Measurements from ENCODE around the gene PYGO2. TPM values are rescaled to one million over a fixed set of nuclear protein-coding genes. Genes with fewer than 3 reads are reported as not detected.
"Not testable (repeated sequence)": the region's sequence is repeated elsewhere in the genome, so short reads cannot be mapped to it uniquely, and the experiment has no call there.

The PYGO2 gene
- polyA plus RNA-seq, 1 experiment: 19.3 TPM

DNA sequence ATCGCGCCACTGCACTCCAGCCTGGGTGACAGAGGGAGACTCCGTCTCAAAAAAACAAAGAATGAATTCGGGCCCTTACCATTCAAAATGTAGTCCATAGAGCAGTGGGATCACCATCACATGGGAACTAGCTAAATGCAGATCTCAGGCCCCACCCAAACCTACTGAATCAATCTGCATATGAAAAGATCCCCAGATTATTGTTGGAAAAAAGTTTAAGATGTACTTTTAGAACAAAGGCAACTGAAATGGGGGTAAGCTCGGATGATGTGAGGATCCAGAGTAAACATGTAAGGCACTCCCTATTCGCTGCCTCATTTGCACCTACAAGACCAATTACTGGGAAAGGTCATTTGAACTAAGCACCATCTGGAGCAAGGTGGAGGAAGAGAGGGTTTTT, 20.8 kb upstream of the PYGO2 start:
- Histone ChIP-seq H3K27me3 (ENCODE audit: control insufficient read depth, insufficient read depth, low read length) (no peaks in the 10 kb centered on the region), H3K4me3 (ENCODE audit: low read depth, low read length) (peak overlapping the region; percentile 50), H3K27ac (ENCODE audit: low read depth, low read length) (no peak overlapping the region), H3K9me3 (ENCODE audit: control insufficient read depth, insufficient read depth, low read length) (no peaks in the 10 kb centered on the region)
- CTCF ChIA-PET: interaction anchor here (1.1 to 3.3 kb wide), 4 partner anchors 13 to 656 kb away, joined by 3 to 27 read pairs (median 7); no protein-coding TSS in a partner anchor
- no peak for DNase-seq (ENCODE audit: low read depth, low spot score)
- POLR2A ChIA-PET: interaction anchor here (0.6 kb wide), 1 partner anchor 13 kb away, joined by 3 read pairs; no protein-coding TSS in a partner anchor
- TF ChIP-seq, protein P1, sequence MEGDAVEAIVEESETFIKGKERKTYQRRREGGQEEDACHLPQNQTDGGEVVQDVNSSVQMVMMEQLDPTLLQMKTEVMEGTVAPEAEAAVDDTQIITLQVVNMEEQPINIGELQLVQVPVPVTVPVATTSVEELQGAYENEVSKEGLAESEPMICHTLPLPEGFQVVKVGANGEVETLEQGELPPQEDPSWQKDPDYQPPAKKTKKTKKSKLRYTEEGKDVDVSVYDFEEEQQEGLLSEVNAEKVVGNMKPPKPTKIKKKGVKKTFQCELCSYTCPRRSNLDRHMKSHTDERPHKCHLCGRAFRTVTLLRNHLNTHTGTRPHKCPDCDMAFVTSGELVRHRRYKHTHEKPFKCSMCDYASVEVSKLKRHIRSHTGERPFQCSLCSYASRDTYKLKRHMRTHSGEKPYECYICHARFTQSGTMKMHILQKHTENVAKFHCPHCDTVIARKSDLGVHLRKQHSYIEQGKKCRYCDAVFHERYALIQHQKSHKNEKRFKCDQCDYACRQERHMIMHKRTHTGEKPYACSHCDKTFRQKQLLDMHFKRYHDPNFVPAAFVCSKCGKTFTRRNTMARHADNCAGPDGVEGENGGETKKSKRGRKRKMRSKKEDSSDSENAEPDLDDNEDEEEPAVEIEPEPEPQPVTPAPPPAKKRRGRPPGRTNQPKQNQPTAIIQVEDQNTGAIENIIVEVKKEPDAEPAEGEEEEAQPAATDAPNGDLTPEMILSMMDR (IDR thresholded peaks at IDR 0.05; ENCODE audit: low read depth, low read length): no peak

DNA sequence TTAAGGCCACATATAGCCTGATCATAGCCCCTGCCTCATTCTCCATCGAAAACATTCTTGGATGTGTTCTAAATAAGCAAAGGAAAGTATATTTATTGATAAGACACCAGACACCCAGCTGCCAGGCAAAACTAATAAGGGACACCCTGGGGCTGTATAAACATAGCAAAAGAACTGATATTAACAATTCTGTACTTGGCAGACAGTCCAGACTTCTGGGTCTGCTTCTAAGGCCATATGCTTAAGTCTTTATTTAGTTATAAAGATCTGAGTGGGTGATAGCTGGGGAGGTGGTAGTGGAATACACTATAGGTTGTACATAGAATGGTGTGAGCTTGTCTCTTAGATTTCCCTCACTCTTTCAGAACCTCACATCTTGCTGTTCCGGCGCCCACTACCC, 16.8 kb upstream of the PYGO2 start:
- H3K9me3 ChIP-seq (ENCODE audit: control insufficient read depth, insufficient read depth, low read length): no peaks in the 10 kb centered on the region
- no peak overlapping the region for H3K27ac ChIP-seq (ENCODE audit: low read depth, low read length)
- TF ChIP-seq, protein P1 (IDR thresholded peaks at IDR 0.05; ENCODE audit: low read depth, low read length): no peak
- CTCF ChIA-PET: interaction anchor here (0.9 kb wide), 1 partner anchor 39 kb away, joined by 3 read pairs; no protein-coding TSS in a partner anchor
- H3K4me3 ChIP-seq (ENCODE audit: low read depth, low read length): no peak overlapping the region
- H3K27me3 ChIP-seq (ENCODE audit: control insufficient read depth, insufficient read depth, low read length): no peaks in the 10 kb centered on the region
- POLR2A ChIA-PET: no interaction called here
- no peak for DNase-seq (ENCODE audit: low read depth, low spot score)

DNA sequence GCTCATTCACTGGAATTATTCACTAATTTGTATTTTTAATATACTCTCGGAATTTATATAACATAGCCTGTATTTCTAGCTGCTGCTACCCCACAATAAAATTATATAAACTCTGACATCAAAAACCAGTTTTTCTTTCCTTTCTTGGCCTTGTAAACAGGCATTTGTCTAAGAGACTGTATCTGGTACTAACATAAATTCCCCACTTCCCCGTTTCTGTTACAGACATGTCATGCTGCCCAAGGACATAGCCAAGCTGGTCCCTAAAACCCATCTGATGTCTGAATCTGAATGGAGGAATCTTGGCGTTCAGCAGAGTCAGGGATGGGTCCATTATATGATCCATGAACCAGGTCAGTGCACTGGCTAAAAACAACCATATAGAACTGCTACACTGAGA, 16.2 kb upstream of the PYGO2 start:
- DNase-seq (ENCODE audit: low read depth, low spot score); POLR2A ChIA-PET; H3K4me3 ChIP-seq (ENCODE audit: low read depth, low read length); H3K9me3 ChIP-seq (ENCODE audit: control insufficient read depth, insufficient read depth, low read length); H3K27me3 ChIP-seq (ENCODE audit: control insufficient read depth, insufficient read depth, low read length); H3K27ac ChIP-seq (ENCODE audit: low read depth, low read length): not testable (repeated sequence)
- CTCF ChIA-PET: interaction anchor here (0.9 kb wide), 1 partner anchor 40 kb away, joined by 3 read pairs; no protein-coding TSS in a partner anchor

DNA sequence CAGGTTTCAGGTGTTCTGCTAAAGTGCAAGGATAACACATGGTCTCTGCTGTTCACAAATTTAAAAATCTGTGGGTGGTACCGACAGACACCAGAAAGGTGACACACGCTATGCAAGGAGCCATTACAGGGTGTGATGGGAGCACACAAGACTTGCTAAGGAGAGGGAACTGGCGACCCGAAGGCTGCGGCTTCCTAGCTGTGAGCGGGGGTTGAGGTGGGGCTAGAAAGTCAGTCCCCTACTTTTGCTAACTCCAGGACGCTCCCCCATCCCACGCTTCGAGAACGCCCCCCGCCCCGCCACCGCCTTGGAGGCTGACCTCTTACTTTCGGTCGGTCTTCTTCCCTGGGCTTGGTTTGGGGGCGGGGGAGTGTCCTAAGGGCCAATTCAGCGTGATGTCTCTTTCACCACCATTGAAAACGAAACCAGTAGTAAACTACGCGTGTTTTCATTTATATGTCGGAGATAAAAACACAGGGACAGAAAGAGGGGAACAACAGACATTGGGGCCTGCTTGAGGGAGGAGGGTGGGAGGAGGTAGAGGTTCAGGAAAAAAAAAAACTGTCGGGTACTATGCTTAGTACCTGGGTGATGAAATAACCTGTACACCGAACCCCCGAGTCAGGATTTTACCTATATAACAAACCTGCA, 14.0 kb upstream of the PYGO2 start:
- POLR2A ChIA-PET: interaction anchor here (0.6 to 1.1 kb wide), 2 partner anchors 14 to 348 kb away, joined by 3 read pairs; no protein-coding TSS in a partner anchor
- Histone ChIP-seq H3K27ac (ENCODE audit: low read depth, low read length) (peak overlapping the region; percentile 100), H3K4me3 (ENCODE audit: low read depth, low read length) (peak overlapping the region; percentile 75), H3K9me3 (ENCODE audit: control insufficient read depth, insufficient read depth, low read length) (no peaks in the 10 kb centered on the region), H3K27me3 (ENCODE audit: control insufficient read depth, insufficient read depth, low read length) (no peaks in the 10 kb centered on the region)
- TF ChIP-seq, protein P1 (IDR thresholded peaks at IDR 0.05; ENCODE audit: low read depth, low read length): no peak
- DNase-seq (ENCODE audit: low read depth, low spot score): no peak
- CTCF ChIA-PET: interaction anchor here (0.7 to 1.6 kb wide), 2 partner anchors 21 to 24 kb away, joined by 3 to 4 read pairs; no protein-coding TSS in a partner anchor

DNA sequence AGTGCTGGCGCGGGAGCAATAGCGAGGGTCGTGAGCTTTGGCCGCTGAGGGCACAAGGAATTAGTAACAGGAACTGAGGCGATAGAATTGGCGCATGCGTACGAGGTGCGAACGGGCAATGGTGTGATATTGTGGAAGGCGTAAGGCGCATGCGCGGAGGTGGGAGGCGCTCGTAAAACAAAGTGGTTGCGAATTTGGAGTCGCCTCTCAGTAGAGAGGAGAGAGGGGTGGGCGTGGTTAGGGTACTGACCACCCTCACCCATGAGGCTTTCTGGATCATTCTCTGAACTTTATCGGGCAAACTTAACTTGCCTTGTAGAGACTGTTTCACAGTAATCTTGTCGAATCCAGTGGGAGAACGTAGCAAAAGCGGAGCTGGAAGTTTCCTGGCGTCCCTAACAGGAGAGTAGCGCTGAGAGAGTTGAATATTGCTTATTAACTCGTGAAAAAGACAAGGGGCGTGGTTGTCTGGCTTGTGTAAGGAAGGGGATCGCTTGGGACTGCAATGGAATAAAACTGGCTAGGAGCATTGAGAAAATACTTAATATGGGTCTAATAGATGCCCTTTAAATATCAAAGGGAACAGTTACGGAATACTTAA, 13.3 kb upstream of the PYGO2 start:
- Histone ChIP-seq H3K9me3 (ENCODE audit: control insufficient read depth, insufficient read depth, low read length) (peaks cover 3% of the 10 kb centered on the region; the same call in 1 of the 2 replicates), H3K27me3 (ENCODE audit: control insufficient read depth, insufficient read depth, low read length) (no peaks in the 10 kb centered on the region), H3K4me3 (ENCODE audit: low read depth, low read length) (peak overlapping the region; percentile 75), H3K27ac (ENCODE audit: low read depth, low read length) (peak overlapping the region; percentile 100)
- CTCF ChIA-PET: interaction anchor here (0.7 to 1.6 kb wide), 2 partner anchors 21 to 25 kb away, joined by 3 to 4 read pairs; no protein-coding TSS in a partner anchor
- TF ChIP-seq, protein P1 (IDR thresholded peaks at IDR 0.05; ENCODE audit: low read depth, low read length): no peak
- peak; percentile 89 for DNase-seq (ENCODE audit: low read depth, low spot score)
- POLR2A ChIA-PET: interaction anchor here (0.6 to 1.1 kb wide), 4 partner anchors 14 to 435 kb away, joined by 3 read pairs; no protein-coding TSS in a partner anchor
